GM18868 (cell line): ENCODE measurements around the gene CCND1.

Experiments used
- ATAC-seq: cut with Tn5 transposase; IDR thresholded peaks from one replicate; pipeline ENCODE4 v1.9.1; 2021; ENCODE audit warnings: mild to moderate bottlenecking, moderate library complexity; ENCODE audit not compliant: unreplicated experiment

Gene CCND1

DNA sequence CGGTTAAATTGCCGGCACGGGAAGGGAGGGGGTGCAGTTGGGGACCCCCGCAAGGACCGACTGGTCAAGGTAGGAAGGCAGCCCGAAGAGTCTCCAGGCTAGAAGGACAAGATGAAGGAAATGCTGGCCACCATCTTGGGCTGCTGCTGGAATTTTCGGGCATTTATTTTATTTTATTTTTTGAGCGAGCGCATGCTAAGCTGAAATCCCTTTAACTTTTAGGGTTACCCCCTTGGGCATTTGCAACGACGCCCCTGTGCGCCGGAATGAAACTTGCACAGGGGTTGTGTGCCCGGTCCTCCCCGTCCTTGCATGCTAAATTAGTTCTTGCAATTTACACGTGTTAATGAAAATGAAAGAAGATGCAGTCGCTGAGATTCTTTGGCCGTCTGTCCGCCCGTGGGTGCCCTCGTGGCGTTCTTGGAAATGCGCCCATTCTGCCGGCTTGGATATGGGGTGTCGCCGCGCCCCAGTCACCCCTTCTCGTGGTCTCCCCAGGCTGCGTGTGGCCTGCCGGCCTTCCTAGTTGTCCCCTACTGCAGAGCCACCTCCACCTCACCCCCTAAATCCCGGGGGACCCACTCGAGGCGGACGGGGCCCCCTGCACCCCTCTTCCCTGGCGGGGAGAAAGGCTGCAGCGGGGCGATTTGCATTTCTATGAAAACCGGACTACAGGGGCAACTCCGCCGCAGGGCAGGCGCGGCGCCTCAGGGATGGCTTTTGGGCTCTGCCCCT, 529 bp upstream of the CCND1 start:
- ATAC-seq, result no peak

DNA sequence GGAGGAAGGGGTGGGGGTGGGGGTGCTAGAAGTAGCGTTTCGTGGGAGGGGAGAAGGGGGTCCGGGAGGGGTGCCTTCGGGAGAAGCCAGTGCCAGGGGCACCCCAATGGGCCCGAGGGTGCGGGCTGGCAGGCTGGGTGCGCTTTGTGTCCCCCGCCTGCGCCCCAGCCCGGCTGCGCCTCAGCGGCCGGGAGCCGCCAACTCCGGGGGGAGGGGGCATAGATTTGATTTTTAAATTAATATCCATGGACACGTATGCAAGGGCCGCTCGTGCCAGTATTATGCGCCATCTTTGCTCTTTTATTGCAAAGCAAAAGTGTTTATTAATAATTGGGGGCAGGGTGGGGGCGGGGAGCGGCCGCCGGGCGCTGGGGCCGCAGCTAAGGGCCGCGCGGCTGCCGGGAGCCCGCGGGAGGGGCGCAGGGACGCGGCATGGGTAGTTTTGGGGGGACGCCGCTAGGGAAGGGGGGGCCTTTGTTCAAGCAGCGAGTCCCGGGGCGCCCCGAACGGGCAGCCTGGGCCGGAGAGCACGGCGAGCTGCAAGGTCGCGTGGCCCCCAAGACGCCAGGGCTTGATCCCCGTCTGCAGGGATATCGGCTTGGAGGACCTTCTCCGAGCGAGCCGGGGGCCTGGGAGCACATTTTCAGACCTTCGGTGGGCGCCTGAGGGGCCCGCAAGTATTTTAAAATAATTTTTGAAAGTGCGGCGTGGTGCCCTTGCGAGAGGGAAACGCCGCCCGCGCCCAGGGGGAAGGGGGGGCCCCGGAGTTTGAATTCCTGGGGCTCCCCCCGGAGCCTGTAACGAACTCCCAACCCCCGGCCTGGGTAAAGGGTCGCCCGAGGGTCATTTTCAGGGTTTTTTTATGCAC, 959 bp downstream of the CCND1 start:
- ATAC-seq, result no peak

- ATAC-seq, result no peak
Measured at GRCh38 chr11:69642549-69642912, 1.6 kb downstream of the CCND1 start.

GRCh38 chr11:69642913-69643632, 2.1 kb downstream of the CCND1 start:
- ATAC-seq, result peak; percentile 47

DNA sequence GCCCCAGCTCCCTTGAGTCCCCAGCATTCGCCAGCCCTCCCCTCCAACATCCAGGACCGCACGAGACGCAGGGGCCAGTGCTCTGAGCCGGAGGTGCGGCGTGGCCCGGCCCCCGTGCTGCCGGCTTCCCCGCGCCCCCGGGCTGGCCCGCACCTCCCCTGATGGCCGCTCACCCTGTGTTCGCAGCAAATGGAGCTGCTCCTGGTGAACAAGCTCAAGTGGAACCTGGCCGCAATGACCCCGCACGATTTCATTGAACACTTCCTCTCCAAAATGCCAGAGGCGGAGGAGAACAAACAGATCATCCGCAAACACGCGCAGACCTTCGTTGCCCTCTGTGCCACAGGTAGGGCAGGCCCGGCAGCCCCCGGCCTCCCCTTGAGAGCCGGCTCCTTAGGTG, 2.7 kb downstream of the CCND1 start:
- ATAC-seq, result no peak

GRCh38 chr11:69644071-69644961, 3.4 kb downstream of the CCND1 start:
- no peak for ATAC-seq

- no peak for ATAC-seq
Measured at GRCh38 chr11:69644962-69645675, 4.2 kb downstream of the CCND1 start.

- no peak for ATAC-seq
Measured at GRCh38 chr11:69645801-69646492, 5.0 kb downstream of the CCND1 start.

- ATAC-seq, result no peak
Measured at GRCh38 chr11:69646493-69647389, 5.8 kb downstream of the CCND1 start.

- ATAC-seq, result no peak
Measured at GRCh38 chr11:69647390-69647748, 6.4 kb downstream of the CCND1 start.

DNA sequence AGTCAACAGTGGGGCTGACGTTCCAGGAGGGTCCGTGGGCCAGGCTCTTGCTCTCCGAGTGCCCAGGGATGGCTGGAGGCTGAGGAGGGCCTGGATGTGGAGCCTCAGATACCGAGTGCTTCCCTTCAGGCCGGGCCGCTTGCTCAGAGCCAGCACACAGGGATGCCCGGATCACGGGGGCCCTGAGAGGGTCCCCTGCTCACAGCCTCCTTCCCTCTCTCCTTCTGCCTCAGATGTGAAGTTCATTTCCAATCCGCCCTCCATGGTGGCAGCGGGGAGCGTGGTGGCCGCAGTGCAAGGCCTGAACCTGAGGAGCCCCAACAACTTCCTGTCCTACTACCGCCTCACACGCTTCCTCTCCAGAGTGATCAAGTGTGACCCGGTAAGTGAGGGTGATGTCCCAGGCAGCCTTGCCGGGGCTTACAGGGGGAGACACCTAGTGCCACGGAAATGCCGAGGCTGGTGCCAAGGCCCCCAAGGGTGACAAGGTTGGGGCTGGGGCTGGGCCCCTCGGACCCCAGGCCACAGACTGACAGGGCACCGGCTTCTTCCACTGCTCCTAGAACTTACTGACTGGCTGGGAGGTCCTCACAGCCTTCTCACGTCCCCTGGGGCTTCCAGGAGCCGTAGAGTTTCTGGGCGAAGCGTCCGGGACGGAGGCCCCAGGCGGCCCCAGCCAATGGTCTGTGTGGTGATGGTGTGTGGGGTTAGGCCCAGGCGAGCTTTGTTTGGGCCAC, 7.0 kb downstream of the CCND1 start:
- no peak for ATAC-seq

DNA sequence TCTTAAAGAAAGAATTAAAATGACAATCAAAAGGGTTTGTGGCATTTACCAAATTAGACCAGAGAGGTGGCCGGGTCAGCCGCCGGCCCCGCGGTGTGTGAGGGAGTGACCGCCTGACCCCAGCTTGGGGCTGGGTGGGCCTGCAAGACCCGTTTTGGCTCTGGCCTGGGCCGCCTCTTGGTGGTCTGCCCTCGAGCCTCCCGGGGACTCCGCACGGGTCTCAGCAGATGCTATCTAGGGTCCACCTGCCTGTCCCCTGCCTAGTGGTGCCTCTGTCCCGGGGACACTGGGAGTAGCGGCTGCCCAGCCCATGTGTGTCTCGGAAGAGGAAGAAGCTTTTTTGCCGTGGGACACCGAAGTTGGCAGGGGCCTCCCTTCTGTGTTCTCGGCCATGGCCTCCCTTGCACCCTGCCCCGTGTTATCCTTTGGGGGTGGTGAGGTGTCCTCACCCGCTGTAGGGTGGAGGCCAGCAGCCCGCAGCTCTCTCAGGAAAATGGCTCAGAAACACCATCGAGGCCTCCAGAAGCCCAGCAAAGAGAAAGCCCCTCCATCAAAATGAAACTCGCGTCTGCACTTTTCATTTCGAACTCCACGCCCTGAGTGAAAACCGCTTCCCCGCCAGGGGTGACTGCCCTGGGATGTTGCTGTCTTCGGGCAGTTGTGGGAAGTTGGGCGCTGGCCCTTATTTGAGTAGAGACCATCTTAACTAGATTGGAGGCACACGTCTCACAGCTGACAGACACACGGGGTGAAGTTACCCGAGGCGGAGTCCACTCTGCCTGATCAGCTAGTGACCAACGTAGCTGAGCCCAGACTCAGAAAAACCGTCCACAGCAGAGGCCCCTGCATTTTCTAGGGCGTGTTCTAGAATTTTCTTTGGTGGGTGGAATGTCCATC, 8.0 kb downstream of the CCND1 start:
- no peak for ATAC-seq

- no peak for ATAC-seq
Measured at GRCh38 chr11:69649576-69649900, 8.6 kb downstream of the CCND1 start.

DNA sequence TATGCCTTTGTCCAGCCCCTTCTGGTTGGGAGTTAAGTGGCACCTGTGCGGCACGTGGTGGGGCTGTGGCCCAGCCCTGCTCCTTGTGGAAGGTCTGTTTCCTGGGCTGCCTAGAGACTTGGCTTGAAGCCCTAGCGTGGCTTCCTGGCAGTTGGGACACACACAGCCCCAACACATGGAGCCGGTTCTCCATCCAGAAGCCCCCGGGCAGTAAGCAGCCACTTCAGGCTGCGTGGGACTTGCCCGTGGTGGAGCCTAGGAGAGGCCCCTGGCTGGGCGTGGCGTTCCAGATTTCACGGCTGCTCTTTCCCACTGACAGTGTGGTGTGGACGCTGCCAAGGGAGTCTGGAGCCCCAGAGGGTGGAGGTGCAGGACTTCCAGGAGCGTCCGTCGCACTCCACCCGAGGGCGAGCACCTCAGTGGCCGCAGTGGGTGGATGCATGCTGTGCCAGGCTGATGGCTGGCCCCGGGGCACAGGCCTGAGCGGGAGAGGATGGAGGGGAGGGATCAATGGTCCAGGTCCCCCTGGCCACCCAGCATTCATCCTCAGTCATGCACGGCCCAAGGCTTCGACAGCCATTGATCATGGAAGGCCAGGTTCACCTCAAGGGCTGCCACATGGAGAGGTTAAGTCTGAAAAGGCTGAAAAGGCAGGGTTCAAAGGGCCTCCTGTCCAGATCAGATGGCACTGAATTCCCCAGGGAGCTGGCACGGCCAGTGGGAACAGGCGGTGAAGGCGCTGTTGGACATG, 9.3 kb downstream of the CCND1 start:
- ATAC-seq, result no peak

DNA sequence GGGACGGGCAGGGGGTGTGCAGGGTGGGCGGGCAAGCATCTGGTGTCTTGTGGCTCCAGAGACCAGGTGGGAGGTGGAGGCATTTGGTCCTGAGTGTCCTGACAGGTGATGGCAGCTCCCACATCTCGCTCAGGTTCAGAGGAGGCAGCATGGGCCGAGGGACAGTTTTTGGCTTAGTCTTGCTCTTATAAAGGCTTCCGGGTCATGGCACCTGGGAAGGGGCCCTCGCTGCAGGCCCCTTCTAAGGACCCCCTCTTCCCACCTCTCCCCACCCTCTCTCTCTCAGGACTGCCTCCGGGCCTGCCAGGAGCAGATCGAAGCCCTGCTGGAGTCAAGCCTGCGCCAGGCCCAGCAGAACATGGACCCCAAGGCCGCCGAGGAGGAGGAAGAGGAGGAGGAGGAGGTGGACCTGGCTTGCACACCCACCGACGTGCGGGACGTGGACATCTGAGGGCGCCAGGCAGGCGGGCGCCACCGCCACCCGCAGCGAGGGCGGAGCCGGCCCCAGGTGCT, 9.9 kb downstream of the CCND1 start:
- ATAC-seq, result no peak
